Psoas muscle (tissue), 8 donors: Measurements from ENCODE around the gene OARD1. TPM values are rescaled to one million over a fixed set of nuclear protein-coding genes. Genes with fewer than 3 reads are reported as not detected.

Experiments used
- ATAC-seq, 4 donors: fragments of 200-7000 bp; cut with Tn5 transposase; one replicate each; pipeline ENCODE4 v1.9.1; 2020; ENCODE audit warnings: moderate library complexity in 3 of 4, mild to moderate bottlenecking in 2 of 4
- DNase-seq, 2 donors: peaks; one replicate each; pipeline ENCODE4 v3.0.0-alpha.2; 2020
- H3K27ac ChIP-seq: fragments of 200-600 bp; one replicate; pipeline ENCODE4 v1.8.0; 2022
- H3K27me3 ChIP-seq, 3 donors: fragments of 200-600 bp in 1 of 3; one replicate each; pipeline versions ENCODE4 v1.6.1 to v1.8.0; 2013 to 2022; ENCODE audit warnings: low read length in 2 of 3, mild to moderate bottlenecking in 2 of 3, moderate library complexity in 1 of 3; ENCODE audit not compliant: insufficient read depth in 3 of 3
- H3K36me3 ChIP-seq, 2 donors: fragments of 200-600 bp in 1 of 2; one replicate each; pipeline versions ENCODE4 v1.6.1 to v1.8.0; 2013 to 2022; ENCODE audit warnings: low read depth in 1 of 2, mild to moderate bottlenecking in 1 of 2, moderate library complexity in 1 of 2; ENCODE audit not compliant: insufficient read depth in 1 of 2
- H3K4me1 ChIP-seq: fragments of 200-600 bp; one replicate; pipeline ENCODE4 v1.8.0; 2022
- H3K4me3 ChIP-seq: fragments of 200-600 bp; one replicate; pipeline ENCODE4 v1.8.0; 2022; ENCODE audit warnings: mild to moderate bottlenecking
- H3K9me3 ChIP-seq: fragments of 200-600 bp; one replicate; pipeline ENCODE4 v1.8.0; 2022
- CTCF ChIP-seq: fragments of 200-600 bp; IDR thresholded peaks from one replicate; pipeline ENCODE4 v1.8.0; 2022; ENCODE audit warnings: antibody characterized with exemption
- WGBS, 3 donors: extraction: QIAGEN DNeasy Blood & Tissue Kit; methylation state at CpG; one replicate each; pipeline versions ENCODE4 v1.1.6 to v1.1.7; 2013; 5-methylcytosine and 5-hydroxymethylcytosine counted together
- intact Hi-C, 2 donors: fragments of 100-400 bp; cut with DNase I; formaldehyde crosslinking; loops; one replicate each; pipeline versions ENCODE4 v1.11.0 to v1.14.2; 2022
- polyA plus RNA-seq, 3 donors: library from polyadenylated mRNA; stranded (reverse); fragments of 200-250 nt; gene quantifications; one replicate each; pipeline ENCODE4 v1.2.3, GENCODE V29; 2013
- total RNA-seq, 4 donors: library from RNA; stranded (reverse); fragmentation: NEBNext Ultra II Directional in 2 of 4; extraction: Animal tissue kit (Norgen Biotek cat#: 25700) in 2 of 4; gene quantifications; one replicate each; pipeline versions ENCODE4 v1.2.1 to v1.2.4, GENCODE V29; 2021 to 2023
- donor health status: healthy with polysubstance abuse.
- donor health status: DM: no; HTN: no; CAD: no; lungs with moderate emphysema.
- donor health status: Bipolar disorder and iron deficiency.
- donor health status: healthy.
- donor health status: DM: yes; HTN: yes; CAD: no.
- donor health status: DM: no; HTN: no; CAD: no.
- donor health status: DM: no; HTN: no; CAD: no.
- donor health status: DM: yes; HTN: yes; CAD: no.

OARD1 gene
- total and polyA plus RNA-seq, 7 donors: 13.5 to 74.6 (median 23.4) TPM

DNA sequence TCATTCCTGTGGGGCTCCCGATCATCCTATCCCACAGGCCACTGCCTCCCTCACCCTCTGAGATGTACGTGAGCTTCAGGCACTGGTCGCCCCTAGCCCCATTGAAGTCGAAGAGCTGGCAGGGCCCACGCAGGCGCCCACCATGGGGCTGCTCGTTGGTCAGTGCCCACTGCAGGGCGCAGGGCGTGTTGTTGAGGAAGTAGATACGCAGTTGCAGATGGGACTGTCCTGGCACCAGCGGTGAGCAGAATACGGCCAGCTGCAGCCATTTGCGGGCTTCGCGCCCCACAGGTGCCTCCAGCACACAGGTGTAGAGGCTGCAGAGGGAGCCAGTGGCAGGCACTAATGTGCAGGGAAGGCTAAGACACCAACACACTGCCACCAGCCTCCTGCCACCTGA is 39.3 kb downstream of the OARD1 start:
- WGBS, 3 donors: 94 to 96% (median 95%) methylated on average over 15 of the region's 15 CpGs
- no peak for TF ChIP-seq CTCF
- Histone ChIP-seq H3K36me3 (no peaks in the 10 kb centered on the region), H3K27ac (no peak overlapping the region), H3K9me3 (no peaks in the 10 kb centered on the region), H3K27me3 (no peaks in the 10 kb centered on the region), H3K4me1 (peaks cover 4% of the 10 kb centered on the region), H3K4me3 (no peak overlapping the region)
- intact Hi-C loops: loop anchor here in 1 of 2 donors (10.0 kb wide), 1 partner anchor 1688 kb away; no protein-coding TSS in a partner anchor
- DNase-seq (no peak), ATAC-seq (no peak)

GRCh38 chr6:41028561-41029412 is 43.4 kb downstream of the OARD1 start:
- Histone ChIP-seq H3K9me3 (no peaks in the 10 kb centered on the region), H3K27me3 (no peaks in the 10 kb centered on the region), H3K4me1 (peaks cover 4% of the 10 kb centered on the region), H3K27ac (peak overlapping the region; percentile 85), H3K4me3 (peak overlapping the region; percentile 68), H3K36me3 (peaks cover 4% of the 10 kb centered on the region in 2 donors)
- DNase-seq: no peak
- 37 to 47% (median 45%) methylated on average over 11 to 13 of the region's 13 CpGs for WGBS, 3 donors
- no peak for TF ChIP-seq CTCF
- ATAC-seq: peak in 2 of 4 donors; percentile 45 to 50
- intact Hi-C loops: loop anchor here (1.0 to 10.0 kb wide), 8 partner anchors 26 to 1046 kb away; no protein-coding TSS in a partner anchor

DNA sequence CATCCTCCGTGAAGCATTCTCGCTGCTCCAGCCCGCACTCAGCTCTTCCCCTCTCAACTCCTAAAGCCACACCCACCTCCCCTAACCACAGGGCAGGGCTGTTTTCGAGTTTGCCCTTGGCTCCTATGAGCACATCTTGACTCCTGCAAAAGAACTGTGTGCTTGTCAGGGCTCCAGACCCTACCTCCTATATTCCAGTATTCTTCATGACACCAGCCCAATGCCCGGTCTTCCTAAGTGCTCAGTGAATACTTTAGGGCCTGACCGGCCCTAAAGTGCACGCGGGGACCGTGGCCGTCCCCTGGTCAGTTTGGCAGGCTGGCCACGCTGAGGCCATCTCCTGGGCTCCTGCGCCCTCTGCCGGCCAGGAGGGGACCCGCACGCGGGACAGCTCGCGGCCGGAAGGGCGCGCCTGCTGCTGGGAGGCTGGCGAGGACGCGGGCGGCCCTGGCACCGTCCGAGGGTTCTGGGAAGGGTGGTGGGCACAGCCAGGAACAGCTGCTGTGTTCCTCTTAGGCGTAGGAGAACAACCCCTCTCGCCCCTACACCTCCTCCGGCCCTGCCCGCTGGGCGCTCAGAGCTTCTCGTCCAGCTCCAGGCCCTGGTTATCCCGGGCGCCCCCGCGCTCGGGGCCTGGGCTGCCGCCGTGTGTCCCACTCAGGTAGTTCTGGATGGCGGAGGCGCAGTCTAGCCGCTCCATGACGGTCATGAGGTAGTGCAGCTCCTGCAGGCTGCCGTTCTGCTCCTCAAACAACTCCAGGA is 44.2 kb downstream of the OARD1 start:
- ATAC-seq (peak; percentile 96 to 98 (median 96)), DNase-seq (peak; percentile 89 to 94)
- intact Hi-C loops: loop anchor here (1.0 to 10.0 kb wide), 9 partner anchors 25 to 1046 kb away; no protein-coding TSS in a partner anchor
- no peaks in the 10 kb centered on the region for H3K27me3 ChIP-seq
- peaks cover 4% of the 10 kb centered on the region for H3K4me1 ChIP-seq
- H3K9me3 ChIP-seq: no peaks in the 10 kb centered on the region
- H3K27ac ChIP-seq: peak overlapping the region; percentile 85
- TF ChIP-seq CTCF: peak; percentile 100
- H3K4me3 ChIP-seq: peak overlapping the region; percentile 68
- H3K36me3 ChIP-seq: peaks cover 4% of the 10 kb centered on the region in 2 donors
- WGBS, 3 donors: 2% methylated on average over 43 to 45 of the region's 45 CpGs

GRCh38 chr6:41027241-41027640 is 44.9 kb downstream of the OARD1 start:
- WGBS, 3 donors: 52 to 62% (median 55%) methylated on average over 4 of the region's 4 CpGs
- Histone ChIP-seq H3K36me3 (peaks cover 4% of the 10 kb centered on the region in 2 donors), H3K27me3 (no peaks in the 10 kb centered on the region), H3K27ac (peak overlapping the region; percentile 85), H3K4me3 (peak overlapping the region; percentile 68), H3K4me1 (peaks cover 5% of the 10 kb centered on the region), H3K9me3 (no peaks in the 10 kb centered on the region)
- ATAC-seq: no peak
- no peak for TF ChIP-seq CTCF
- intact Hi-C loops: loop anchor here (2.0 to 10.0 kb wide), 6 partner anchors 40 to 1045 kb away; no protein-coding TSS in a partner anchor
- no peak for DNase-seq
